ENCODE results near the gene FGD4.
"Not testable (repeated sequence)": the region's sequence is repeated elsewhere in the genome, so short reads cannot be mapped to it uniquely, and the experiment has no call there.

The FGD4 gene

GRCh38 chr12:32519047-32519446, 119.7 kb downstream of the FGD4 start:
- no peak for DNase-seq (ENCODE audit: low read depth, low spot score)

GRCh38 chr12:32522331-32523221, 123.2 kb downstream of the FGD4 start:
- DNase-seq (ENCODE audit: low read depth, low spot score): no peak

GRCh38 chr12:32525802-32526201, 126.4 kb downstream of the FGD4 start:
- DNase-seq (ENCODE audit: low read depth, low spot score): not testable (repeated sequence)

GRCh38 chr12:32526343-32526742, 127.0 kb downstream of the FGD4 start:
- DNase-seq (ENCODE audit: low read depth, low spot score): not testable (repeated sequence)

GRCh38 chr12:32532422-32532821, 133.1 kb downstream of the FGD4 start:
- no peak for DNase-seq (ENCODE audit: low read depth, low spot score)

- no peak for DNase-seq (ENCODE audit: low read depth, low spot score)
Measured at GRCh38 chr12:32532951-32533350, 133.6 kb downstream of the FGD4 start.

- not testable (repeated sequence) for DNase-seq (ENCODE audit: low read depth, low spot score)
Measured at GRCh38 chr12:32533506-32533905, 134.1 kb downstream of the FGD4 start.

GRCh38 chr12:32533971-32534590, 134.7 kb downstream of the FGD4 start:
- DNase-seq (ENCODE audit: low read depth, low spot score): peak; percentile 37

GRCh38 chr12:32534698-32535097, 135.3 kb downstream of the FGD4 start:
- no peak for DNase-seq (ENCODE audit: low read depth, low spot score)

- DNase-seq (ENCODE audit: low read depth, low spot score): peak; percentile 14
Measured at GRCh38 chr12:32535288-32535999, 136.1 kb downstream of the FGD4 start.

- no peak for DNase-seq (ENCODE audit: low read depth, low spot score)
Measured at GRCh38 chr12:32536000-32536345, 136.6 kb downstream of the FGD4 start.

- DNase-seq (ENCODE audit: low read depth, low spot score): no peak
Measured at GRCh38 chr12:32541754-32542374, 142.5 kb downstream of the FGD4 start.

- DNase-seq (ENCODE audit: low read depth, low spot score): no peak
Measured at GRCh38 chr12:32542428-32543229, 143.3 kb downstream of the FGD4 start.

GRCh38 chr12:32544893-32545292, 145.5 kb downstream of the FGD4 start:
- DNase-seq (ENCODE audit: low read depth, low spot score): no peak

- no peak for DNase-seq (ENCODE audit: low read depth, low spot score)
Measured at GRCh38 chr12:32545413-32545980, 146.1 kb downstream of the FGD4 start.

- DNase-seq (ENCODE audit: low read depth, low spot score): no peak
Measured at GRCh38 chr12:32546272-32546671, 146.9 kb downstream of the FGD4 start.

- DNase-seq (ENCODE audit: low read depth, low spot score): no peak
Measured at GRCh38 chr12:32548691-32549281, 149.4 kb downstream of the FGD4 start.

GRCh38 chr12:32549675-32550079, 150.3 kb downstream of the FGD4 start:
- DNase-seq (ENCODE audit: low read depth, low spot score): no peak

GRCh38 chr12:32551058-32551457, 151.7 kb downstream of the FGD4 start:
- DNase-seq (ENCODE audit: low read depth, low spot score): no peak

GRCh38 chr12:32558903-32559302, 159.5 kb downstream of the FGD4 start:
- no peak for DNase-seq (ENCODE audit: low read depth, low spot score)

Data from ELF-1 (cell line).